SH-SY5Y (cell line): ENCODE data around the gene RPS15A.

ENCODE experiments used
- GATA2 ChIP-seq: IDR thresholded peaks from 2 replicates; pipeline ENCODE4 v1.6.1; 2011; ENCODE audit warnings: mild to moderate bottlenecking, low read depth, low read length
- GATA3 ChIP-seq: IDR thresholded peaks from 2 replicates; pipeline ENCODE4 v1.6.1; 2011; ENCODE audit warnings: low read depth, mild to moderate bottlenecking, low read length, moderate library complexity

DNA sequence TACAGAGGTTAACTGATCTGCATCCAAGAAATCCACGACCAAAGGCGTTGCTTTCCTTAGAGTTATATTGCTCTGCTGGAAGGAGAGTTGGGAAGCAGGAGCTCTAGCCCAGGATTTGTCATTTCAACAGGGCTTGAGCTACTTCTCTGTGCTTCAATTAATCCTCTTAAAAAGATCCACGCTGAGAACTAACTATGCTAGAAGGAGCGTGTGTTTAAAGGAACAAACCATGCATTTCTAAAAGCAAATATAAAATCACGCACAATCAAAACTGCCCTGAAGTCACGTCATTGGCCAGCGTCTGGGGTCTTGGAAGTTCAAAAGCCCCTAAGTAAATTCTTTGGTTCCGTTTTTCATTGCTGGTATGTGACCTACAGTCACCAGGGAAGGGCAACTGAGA, 10.2 kb upstream of the RPS15A start:
- no peak for TF ChIP-seq GATA3
- no peak for TF ChIP-seq GATA2
